ENCODE measurements around the gene ARHGEF38.
"Not testable (repeated sequence)": the region's sequence is repeated elsewhere in the genome, so short reads cannot be mapped to it uniquely, and the experiment has no call there.

Gene ARHGEF38

GRCh38 chr4:105651884-105652283 lies 99.5 kb downstream of the ARHGEF38 start:
- no peak for DNase-seq (ENCODE audit: low read depth in 2 of 2)

GRCh38 chr4:105652286-105652888 lies 100.0 kb downstream of the ARHGEF38 start:
- DNase-seq (ENCODE audit: low read depth in 2 of 2) = no peak

GRCh38 chr4:105657117-105657765 lies 104.8 kb downstream of the ARHGEF38 start:
- no peak for DNase-seq (ENCODE audit: low read depth in 2 of 2)

GRCh38 chr4:105659190-105659589 lies 106.8 kb downstream of the ARHGEF38 start:
- no peak for DNase-seq (ENCODE audit: low read depth in 2 of 2)

GRCh38 chr4:105661028-105661427 lies 108.6 kb downstream of the ARHGEF38 start:
- DNase-seq (ENCODE audit: low read depth in 2 of 2) = no peak

GRCh38 chr4:105662935-105663675 lies 110.7 kb downstream of the ARHGEF38 start:
- no peak for DNase-seq (ENCODE audit: low read depth in 2 of 2)

- no peak for DNase-seq (ENCODE audit: low read depth in 2 of 2)
Measured at GRCh38 chr4:105666693-105667092, 114.3 kb downstream of the ARHGEF38 start.

GRCh38 chr4:105670684-105671083 lies 118.3 kb downstream of the ARHGEF38 start:
- no peak for DNase-seq (ENCODE audit: low read depth in 2 of 2)

- no peak for DNase-seq (ENCODE audit: low read depth in 2 of 2)
Measured at GRCh38 chr4:105671301-105671700, 118.9 kb downstream of the ARHGEF38 start.

- no peak for DNase-seq (ENCODE audit: low read depth in 2 of 2)
Measured at GRCh38 chr4:105674011-105674410, 121.6 kb downstream of the ARHGEF38 start.

- no peak for DNase-seq (ENCODE audit: low read depth in 2 of 2)
Measured at GRCh38 chr4:105677709-105678108, 125.3 kb downstream of the ARHGEF38 start.

GRCh38 chr4:105679186-105679585 lies 126.8 kb downstream of the ARHGEF38 start:
- no peak for DNase-seq (ENCODE audit: low read depth in 2 of 2)

- DNase-seq (ENCODE audit: low read depth in 2 of 2) = no peak
Measured at GRCh38 chr4:105683038-105683437, 130.6 kb downstream of the ARHGEF38 start.

GRCh38 chr4:105686571-105686970 lies 134.2 kb downstream of the ARHGEF38 start:
- no peak for DNase-seq (ENCODE audit: low read depth in 2 of 2)

- DNase-seq (ENCODE audit: low read depth in 2 of 2) = not testable (repeated sequence)
Measured at GRCh38 chr4:105694812-105695211, 142.4 kb downstream of the ARHGEF38 start.

- not testable (repeated sequence) for DNase-seq (ENCODE audit: low read depth in 2 of 2)
Measured at GRCh38 chr4:105695832-105696231, 143.4 kb downstream of the ARHGEF38 start.

GRCh38 chr4:105698607-105699006 lies 146.2 kb downstream of the ARHGEF38 start:
- DNase-seq (ENCODE audit: low read depth in 2 of 2) = no peak

- no peak for DNase-seq (ENCODE audit: low read depth in 2 of 2)
Measured at GRCh38 chr4:105707782-105708180, 155.4 kb downstream of the ARHGEF38 start.

- DNase-seq (ENCODE audit: low read depth in 2 of 2) = peak; percentile 81 to 84
Measured at GRCh38 chr4:105708181-105709080, 156.0 kb downstream of the ARHGEF38 start, which contains the start of the genes GSTCD and INTS12. Gene GSTCD (plus strand): TSS chr4:105708784. CDS start chr4:105717614, 8,830 bp downstream. Gene INTS12 (minus strand): TSS chr4:105708689. CDS start chr4:105700005, 8,684 bp downstream.

- DNase-seq (ENCODE audit: low read depth in 2 of 2) = no peak
Measured at GRCh38 chr4:105709081-105709450, 156.6 kb downstream of the ARHGEF38 start.

- DNase-seq (ENCODE audit: low read depth in 2 of 2) = no peak
Measured at GRCh38 chr4:105710012-105710600, 157.7 kb downstream of the ARHGEF38 start.

Measured in fibroblast of skin of left quadriceps (primary cell).